ENCODE measurements around the gene FMN2. TPM values are rescaled to one million over a fixed set of nuclear protein-coding genes. Genes with fewer than 3 reads are reported as not detected.

The FMN2 gene
- total RNA-seq, 1 donor from 2014 or later: 1.1 TPM

DNA sequence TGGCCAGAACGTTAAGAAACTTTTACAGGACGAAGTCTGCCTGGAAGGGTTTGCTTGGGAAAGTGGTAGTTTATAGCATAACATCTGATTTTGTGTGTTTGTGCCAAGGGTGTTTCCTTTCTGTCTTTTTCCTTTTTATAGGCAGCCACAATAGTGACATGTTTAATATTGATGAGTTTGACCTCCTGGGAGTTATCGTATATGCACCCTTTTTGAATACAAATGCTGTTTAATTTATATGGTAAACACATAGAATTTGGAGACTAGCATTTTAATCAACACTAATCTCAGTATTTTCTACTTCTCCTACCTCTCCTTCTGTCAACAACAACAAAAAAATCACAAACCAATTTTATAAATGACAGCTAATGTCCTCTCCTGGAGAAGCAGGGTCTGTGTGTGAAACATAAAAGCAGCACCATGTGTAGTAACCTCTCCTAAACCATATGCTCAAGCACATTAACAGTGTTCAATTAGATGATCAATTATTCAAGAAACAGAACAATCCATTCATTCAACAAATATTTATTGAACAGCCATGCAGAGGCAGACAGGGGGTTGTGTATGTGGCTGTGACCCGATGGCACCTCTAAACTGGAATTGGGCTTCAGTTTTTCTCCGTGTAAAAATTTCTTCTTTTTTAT, 604 bp upstream of the FMN2 start:
- H3K36me3 ChIP-seq: no peaks in the 10 kb centered on the region
- DNase-seq (no peak), ATAC-seq (no peak)
- H3K27ac ChIP-seq: no peak overlapping the region
- H3K27me3 ChIP-seq (ENCODE audit: low read depth): peaks cover 50% of the 10 kb centered on the region
- intact Hi-C loops (cut with DNase I): no loop called here
- H3K4me1 ChIP-seq: peaks cover 21% of the 10 kb centered on the region
- no peaks in the 10 kb centered on the region for H3K9me3 ChIP-seq
- TF ChIP-seq, protein P1, sequence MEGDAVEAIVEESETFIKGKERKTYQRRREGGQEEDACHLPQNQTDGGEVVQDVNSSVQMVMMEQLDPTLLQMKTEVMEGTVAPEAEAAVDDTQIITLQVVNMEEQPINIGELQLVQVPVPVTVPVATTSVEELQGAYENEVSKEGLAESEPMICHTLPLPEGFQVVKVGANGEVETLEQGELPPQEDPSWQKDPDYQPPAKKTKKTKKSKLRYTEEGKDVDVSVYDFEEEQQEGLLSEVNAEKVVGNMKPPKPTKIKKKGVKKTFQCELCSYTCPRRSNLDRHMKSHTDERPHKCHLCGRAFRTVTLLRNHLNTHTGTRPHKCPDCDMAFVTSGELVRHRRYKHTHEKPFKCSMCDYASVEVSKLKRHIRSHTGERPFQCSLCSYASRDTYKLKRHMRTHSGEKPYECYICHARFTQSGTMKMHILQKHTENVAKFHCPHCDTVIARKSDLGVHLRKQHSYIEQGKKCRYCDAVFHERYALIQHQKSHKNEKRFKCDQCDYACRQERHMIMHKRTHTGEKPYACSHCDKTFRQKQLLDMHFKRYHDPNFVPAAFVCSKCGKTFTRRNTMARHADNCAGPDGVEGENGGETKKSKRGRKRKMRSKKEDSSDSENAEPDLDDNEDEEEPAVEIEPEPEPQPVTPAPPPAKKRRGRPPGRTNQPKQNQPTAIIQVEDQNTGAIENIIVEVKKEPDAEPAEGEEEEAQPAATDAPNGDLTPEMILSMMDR (IDR thresholded peaks at IDR 0.05): no peak
- H3K4me3 ChIP-seq: peak overlapping the region; percentile 39

DNA sequence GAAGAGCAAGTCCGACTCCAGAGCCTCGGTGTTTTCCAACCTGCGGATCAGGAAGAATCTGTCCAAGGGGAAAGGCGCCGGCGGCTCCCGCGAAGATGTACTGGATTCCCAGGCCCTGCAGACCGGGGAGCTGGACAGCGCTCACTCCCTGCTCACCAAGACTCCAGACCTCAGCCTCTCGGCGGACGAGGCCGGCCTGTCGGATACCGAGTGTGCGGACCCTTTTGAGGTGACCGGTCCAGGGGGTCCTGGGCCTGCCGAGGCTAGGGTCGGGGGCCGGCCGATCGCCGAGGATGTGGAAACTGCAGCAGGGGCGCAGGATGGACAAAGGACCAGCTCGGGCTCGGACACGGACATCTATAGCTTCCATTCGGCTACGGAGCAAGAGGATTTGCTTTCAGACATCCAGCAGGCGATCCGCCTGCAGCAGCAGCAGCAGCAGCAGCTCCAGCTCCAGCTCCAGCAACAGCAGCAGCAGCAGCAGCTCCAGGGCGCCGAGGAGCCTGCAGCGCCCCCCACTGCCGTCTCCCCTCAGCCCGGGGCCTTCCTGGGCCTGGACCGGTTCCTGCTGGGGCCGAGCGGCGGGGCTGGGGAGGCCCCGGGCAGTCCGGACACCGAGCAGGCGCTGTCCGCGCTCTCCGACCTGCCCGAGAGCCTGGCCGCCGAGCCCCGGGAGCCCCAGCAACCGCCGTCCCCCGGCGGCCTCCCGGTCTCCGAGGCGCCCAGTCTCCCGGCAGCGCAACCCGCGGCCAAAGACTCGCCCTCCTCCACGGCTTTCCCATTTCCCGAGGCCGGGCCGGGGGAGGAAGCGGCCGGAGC, 827 bp downstream of the FMN2 start:
- ATAC-seq (peak; percentile 32 to 67), DNase-seq (no peak)
- Histone ChIP-seq H3K36me3 (no peaks in the 10 kb centered on the region), H3K4me1 (peaks cover 21% of the 10 kb centered on the region), H3K4me3 (peak overlapping the region; percentile 39), H3K9me3 (no peaks in the 10 kb centered on the region), H3K27me3 (ENCODE audit: low read depth) (peaks cover 50% of the 10 kb centered on the region), H3K27ac (no peak overlapping the region)
- TF ChIP-seq, protein P1 (IDR thresholded peaks at IDR 0.05): peak; percentile 13
- intact Hi-C loops (cut with DNase I): no loop called here

DNA sequence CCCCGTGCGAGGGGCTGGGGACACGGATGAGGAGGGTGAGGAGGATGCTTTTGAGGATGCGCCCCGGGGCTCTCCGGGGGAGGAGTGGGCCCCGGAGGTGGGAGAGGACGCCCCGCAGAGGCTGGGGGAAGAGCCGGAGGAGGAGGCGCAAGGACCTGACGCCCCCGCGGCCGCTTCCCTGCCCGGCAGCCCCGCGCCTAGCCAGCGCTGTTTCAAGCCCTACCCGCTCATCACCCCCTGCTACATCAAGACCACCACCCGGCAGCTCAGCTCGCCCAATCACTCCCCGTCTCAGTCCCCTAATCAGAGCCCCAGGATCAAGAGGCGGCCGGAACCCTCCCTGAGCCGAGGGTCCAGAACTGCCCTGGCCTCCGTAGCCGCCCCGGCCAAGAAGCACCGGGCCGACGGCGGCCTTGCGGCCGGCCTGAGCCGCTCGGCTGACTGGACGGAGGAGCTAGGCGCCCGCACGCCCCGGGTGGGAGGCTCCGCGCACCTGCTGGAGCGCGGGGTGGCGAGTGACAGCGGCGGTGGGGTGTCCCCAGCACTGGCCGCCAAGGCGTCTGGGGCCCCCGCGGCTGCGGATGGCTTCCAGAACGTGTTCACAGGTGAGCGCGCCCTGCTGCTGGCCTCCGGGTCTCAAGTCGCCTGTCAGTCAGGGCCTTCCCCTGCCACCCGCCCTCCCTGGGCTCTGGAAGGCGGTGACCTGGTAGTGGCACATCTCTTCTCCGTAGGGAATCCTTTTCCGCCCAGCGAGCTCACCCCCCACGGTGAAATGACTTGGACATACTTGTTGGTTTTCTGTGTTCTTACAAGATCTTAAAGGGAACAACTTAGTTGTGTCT, 1.7 kb downstream of the FMN2 start:
- intact Hi-C loops (cut with DNase I): no loop called here
- peak in 1 of 2 donors; percentile 25 for ATAC-seq
- H3K4me1 ChIP-seq: peaks cover 21% of the 10 kb centered on the region
- DNase-seq: no peak
- H3K36me3 ChIP-seq: no peaks in the 10 kb centered on the region
- H3K9me3 ChIP-seq: no peaks in the 10 kb centered on the region
- peak overlapping the region; percentile 39 for H3K4me3 ChIP-seq
- H3K27ac ChIP-seq: no peak overlapping the region
- H3K27me3 ChIP-seq (ENCODE audit: low read depth): peaks cover 50% of the 10 kb centered on the region
- TF ChIP-seq, protein P1 (IDR thresholded peaks at IDR 0.05): no peak

DNA sequence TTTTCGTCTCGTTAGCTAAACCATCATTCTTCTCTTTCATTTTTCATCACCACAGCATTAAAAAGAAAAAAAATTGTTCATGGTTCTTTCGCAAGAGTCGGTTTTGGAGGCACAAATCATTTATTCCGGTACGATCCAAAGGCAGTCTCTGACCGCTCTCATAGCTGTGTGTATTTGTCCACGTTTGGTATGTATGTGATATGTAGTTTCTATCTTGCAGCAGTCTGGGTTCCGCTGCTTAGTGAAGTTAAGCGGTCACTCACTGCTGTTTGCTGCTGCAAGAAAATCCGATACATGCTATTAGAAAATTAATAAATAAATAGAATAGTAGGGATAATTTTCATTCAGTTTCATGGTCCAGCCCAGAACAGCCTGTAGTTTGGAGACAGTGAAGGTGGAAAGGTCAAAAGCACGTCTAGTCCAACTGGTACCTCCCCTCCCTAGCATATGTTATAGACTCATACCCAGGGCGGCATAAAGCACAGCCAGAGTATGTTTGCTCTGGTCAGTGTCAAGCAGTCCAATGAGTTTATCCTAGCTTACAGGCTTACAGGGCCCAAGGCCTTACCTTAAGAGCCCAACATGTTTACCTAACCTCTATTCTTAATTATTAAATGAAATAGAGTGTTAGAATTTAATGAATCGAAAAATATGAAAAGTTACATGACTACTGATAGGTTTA, 2.5 kb downstream of the FMN2 start:
- Histone ChIP-seq H3K4me1 (peaks cover 21% of the 10 kb centered on the region), H3K27me3 (ENCODE audit: low read depth) (peaks cover 50% of the 10 kb centered on the region), H3K27ac (no peak overlapping the region), H3K4me3 (no peak overlapping the region), H3K9me3 (no peaks in the 10 kb centered on the region), H3K36me3 (no peaks in the 10 kb centered on the region)
- TF ChIP-seq, protein P1 (IDR thresholded peaks at IDR 0.05): no peak
- ATAC-seq (no peak), DNase-seq (no peak)
- intact Hi-C loops (cut with DNase I): no loop called here

DNA sequence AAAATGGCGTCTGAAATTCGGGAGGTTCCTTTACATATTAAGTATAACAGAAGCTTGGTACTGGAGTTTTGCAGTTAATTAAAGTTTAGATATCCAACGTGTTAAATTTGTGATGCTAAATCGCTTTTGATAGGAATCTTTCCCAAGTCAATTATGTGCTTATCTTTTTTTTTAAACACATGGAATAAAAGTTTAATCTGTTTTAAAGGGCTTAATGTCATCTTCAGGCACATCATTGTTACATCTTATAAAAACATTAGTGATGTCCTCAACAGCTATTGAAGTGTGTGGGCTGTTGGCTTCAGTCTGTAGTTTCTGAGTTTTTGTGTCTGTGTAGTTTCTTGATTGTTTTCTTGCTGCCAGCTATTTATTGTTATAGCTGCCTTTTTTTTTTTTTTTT, 5.3 kb downstream of the FMN2 start:
- H3K9me3 ChIP-seq: no peaks in the 10 kb centered on the region
- no peak overlapping the region for H3K4me3 ChIP-seq
- no peaks in the 10 kb centered on the region for H3K36me3 ChIP-seq
- TF ChIP-seq, protein P1 (IDR thresholded peaks at IDR 0.05): no peak
- peaks cover 29% of the 10 kb centered on the region for H3K27me3 ChIP-seq (ENCODE audit: low read depth)
- DNase-seq (no peak), ATAC-seq (no peak)
- H3K27ac ChIP-seq: no peak overlapping the region
- H3K4me1 ChIP-seq: peaks cover 13% of the 10 kb centered on the region
- intact Hi-C loops (cut with DNase I): no loop called here

Measured in lower lobe of right lung (tissue), 2 donors.